HepG2 (cell line): Measurements from ENCODE around the gene POU2F1. TPM values are rescaled to one million over a fixed set of nuclear protein-coding genes. Genes with fewer than 3 reads are reported as not detected.

ENCODE experiments used
- ATAC-seq: fragments of 200-7000 bp; cut with Tn5 transposase; 3 replicates; pipeline ENCODE4 v1.9.1; 2020; ENCODE audit warnings: mild to moderate bottlenecking, moderate library complexity
- BruUV-seq: library from RNA; stranded (reverse); fragments of 400-500 nt; replicated peaks from 2 replicates; lab custom pipeline; 2021; lab: Mats Ljungman, UMichigan
- CTCF ChIA-PET: fragments of 300-600 bp; formaldehyde crosslinking; extraction: SDS; loops from one replicate; lab custom pipeline; 2021; ENCODE audit warnings: low total read pairs, inconsistent platforms, low intra/inter-chr PET ratio; lab: Yijun Ruan, JAX
- POLR2A ChIA-PET: fragments of 350-600 bp; sonication (Branson Sonifier 250); formaldehyde crosslinking; loops from one replicate; lab custom pipeline; 2020; ENCODE audit warnings: antibody characterized with exemption, inconsistent platforms; lab: Yijun Ruan, JAX
- DNase-seq: peaks from one replicate; pipeline ENCODE4 v3.0.0-alpha.2; 2015; ENCODE audit warnings: low spot score
- FAIRE-seq: peaks from 3 replicates; lab custom pipeline; 2011; peaks lifted over from hg19 to GRCh38; lab: Jason Lieb, UNC
- H2AFZ ChIP-seq: one replicate; pipeline ENCODE4 v1.6.1; 2011; ENCODE audit warnings: low read length, inconsistent platforms
- H3K27ac ChIP-seq: fragments of 300-600 bp; 3 replicates; pipeline ENCODE4 v1.8.0; 2011; ENCODE audit warnings: mixed run types, mild to moderate bottlenecking, mixed read lengths, low read length, inconsistent platforms; ENCODE audit not compliant: insufficient read depth; ENCODE audit errors: extremely low read length
- H3K27me3 ChIP-seq, 2 experiments: fragments of 200-600 bp in 1 of 2; 2 replicates in 1 of 2; 3 replicates in 1 of 2; pipeline versions ENCODE4 v1.6.0 to v1.8.0; 2011; ENCODE audit warnings: low read length in 2 of 2, mild to moderate bottlenecking in 2 of 2, moderate library complexity in 2 of 2, inconsistent platforms in 1 of 2; ENCODE audit not compliant: insufficient read depth in 2 of 2, control insufficient read depth in 1 of 2
- H3K36me3 ChIP-seq, 2 experiments: fragments of 200-600 bp in 1 of 2; replicated peaks in 1 of 2; 2 replicates in 1 of 2; 3 replicates in 1 of 2; pipeline versions ENCODE4 v1.5.1 to v1.8.0; 2011; ENCODE audit warnings: low read length in 2 of 2, inconsistent platforms in 1 of 2; ENCODE audit not compliant: insufficient read depth in 2 of 2, control insufficient read depth in 1 of 2
- H3K4me1 ChIP-seq: 2 replicates; pipeline ENCODE4 v1.5.1; 2012; ENCODE audit warnings: low read length, inconsistent platforms; ENCODE audit not compliant: insufficient read depth
- H3K4me2 ChIP-seq: 2 replicates; pipeline ENCODE4 v1.6.0; 2011; ENCODE audit warnings: low read depth, low read length, inconsistent platforms
- H3K4me3 ChIP-seq, 3 experiments: fragments of 200-600 bp in 1 of 3; sonication (generic), shearing (Covaris generic) in 1 of 3; replicated peaks in 1 of 3; 2 replicates each; pipeline ENCODE4 v1.5.1; 2011 to 2016; ENCODE audit warnings: low read length in 3 of 3, inconsistent platforms in 2 of 3, low read depth in 2 of 3, mild to moderate bottlenecking in 2 of 3, control low read depth in 1 of 3, mixed read lengths in 1 of 3; ENCODE audit not compliant: insufficient read depth in 1 of 3
- H3K79me2 ChIP-seq: one replicate; pipeline ENCODE4 v1.6.1; 2011; ENCODE audit warnings: low read length, inconsistent platforms; ENCODE audit not compliant: insufficient read depth
- H3K9ac ChIP-seq: 2 replicates; pipeline ENCODE4 v1.6.0; 2011; ENCODE audit warnings: mild to moderate bottlenecking, low read depth, low read length, inconsistent platforms; ENCODE audit not compliant: insufficient read depth
- H3K9me3 ChIP-seq: 2 replicates; pipeline ENCODE4 v1.5.1; 2012; ENCODE audit warnings: mild to moderate bottlenecking, low read length
- H4K20me1 ChIP-seq: 2 replicates; pipeline ENCODE4 v1.6.0; 2011; ENCODE audit warnings: inconsistent platforms, mild to moderate bottlenecking, low read length, moderate library complexity; ENCODE audit not compliant: insufficient read depth
- BCL6 ChIP-seq: IDR thresholded peaks from 2 replicates; pipeline ENCODE4 v1.6.1; 2016; ENCODE audit warnings: missing genetic modification reagents, missing compliant biosample characterization
- CEBPB ChIP-seq: IDR thresholded peaks from 2 replicates; pipeline ENCODE4 v1.6.1; 2011; ENCODE audit warnings: low read depth, low read length, improper control_type of control experiment, borderline replicate concordance
- ETV6 ChIP-seq: sonication (generic); formaldehyde crosslinking; conservative IDR thresholded peaks from 2 replicates; pipeline ENCODE4 v1.4.0; 2020; ENCODE audit warnings: missing genetic modification reagents
- FOXK1 ChIP-seq: sonication (generic); formaldehyde crosslinking; IDR thresholded peaks from 2 replicates; pipeline ENCODE4 v1.4.0; 2020; ENCODE audit warnings: low read depth, missing genetic modification reagents, borderline replicate concordance
- HNF4A ChIP-seq: sonication (generic); formaldehyde crosslinking; IDR thresholded peaks from 2 replicates; pipeline ENCODE4 v1.4.0; 2020; ENCODE audit warnings: missing genetic modification reagents
- KDM3A ChIP-seq: IDR thresholded peaks from 2 replicates; pipeline ENCODE4 v1.6.1; 2018; ENCODE audit warnings: low read depth, missing compliant biosample characterization
- KLF6 ChIP-seq: IDR thresholded peaks from 2 replicates; pipeline ENCODE4 v1.8.0; 2016; ENCODE audit warnings: missing biosample characterization, missing genetic modification reagents
- LBX2 ChIP-seq: sonication (generic); formaldehyde crosslinking; IDR thresholded peaks from 2 replicates; pipeline ENCODE4 v1.5.0; 2020; ENCODE audit warnings: missing genetic modification reagents, mild to moderate bottlenecking, borderline replicate concordance
- NFIC ChIP-seq: IDR thresholded peaks from 2 replicates; pipeline ENCODE4 v1.6.1; 2012; ENCODE audit warnings: mild to moderate bottlenecking, low read length, inconsistent platforms
- PCBP1 ChIP-seq: fragments of 200-400 bp; formaldehyde crosslinking; IDR thresholded peaks from 2 replicates; pipeline ENCODE4 v1.6.1; 2017; ENCODE audit warnings: mild to moderate bottlenecking, low read depth, low read length, borderline replicate concordance
- PHF20 ChIP-seq: sonication (generic); formaldehyde crosslinking; IDR thresholded peaks from 2 replicates; pipeline ENCODE4 v1.5.0; 2020; ENCODE audit warnings: mild to moderate bottlenecking, missing genetic modification reagents
- RFX5 ChIP-seq: IDR thresholded peaks from 2 replicates; pipeline ENCODE4 v1.6.1; 2011; ENCODE audit warnings: low read depth, low read length, improper control_type of control experiment
- TGIF2 ChIP-seq: IDR thresholded peaks from 2 replicates; pipeline ENCODE4 v1.6.1; 2016; ENCODE audit warnings: control low read depth, missing compliant biosample characterization
- THRA ChIP-seq: sonication (generic); formaldehyde crosslinking; IDR thresholded peaks from 2 replicates; pipeline ENCODE4 v1.4.0; 2020; ENCODE audit warnings: missing genetic modification reagents, borderline replicate concordance
- ZNF260 ChIP-seq: sonication (generic); formaldehyde crosslinking; IDR thresholded peaks from 2 replicates; pipeline ENCODE4 v1.4.0; 2020; ENCODE audit warnings: missing genetic modification reagents, low read depth, mild to moderate bottlenecking, borderline replicate concordance
- ZNF282 ChIP-seq: fragments of 450-650 bp; IDR thresholded peaks from 2 replicates; pipeline ENCODE4 v1.6.1; 2018; ENCODE audit not compliant: partially characterized antibody
- ZNF562 ChIP-seq: sonication (generic); formaldehyde crosslinking; IDR thresholded peaks from 2 replicates; pipeline ENCODE4 v1.8.0; 2022; ENCODE audit warnings: missing genetic modification reagents, borderline replicate concordance
- ZNF720 ChIP-seq: sonication (generic); formaldehyde crosslinking; IDR thresholded peaks from 2 replicates; pipeline ENCODE4 v1.4.0; 2020; ENCODE audit warnings: missing genetic modification reagents
- WGBS: methylation state at CpG from one replicate; pipeline ENCODE4 v1.1.6; 2017; ENCODE audit warnings: low lambda C conversion rate; 5-methylcytosine and 5-hydroxymethylcytosine counted together
- in situ Hi-C: cut with HindIII; loops from 2 replicates; pipeline ENCODE4 v1.10.0; 2017; ENCODE audit warnings: low pct_unique_long_range_greater_than_20kb; ENCODE audit not compliant: extremely low pct_ligation_motif_present
- intact Hi-C: fragments of 100-400 bp; cut with micrococcal nuclease; formaldehyde crosslinking; loops from one replicate; pipeline ENCODE4 v1.10.0; 2022; ENCODE audit not compliant: unreplicated experiment
- polyA plus RNA-seq, 8 experiments: library from polyadenylated mRNA; depleted of rRNA in 3 of 8; stranded (reverse) in 7 of 8; unstranded in 1 of 8; fragments of >200 nt; fragmentation: Illumina TruSeq in 4 of 8; extraction: Trizol in 4 of 8; gene quantifications; 2 replicates each; pipeline versions ENCODE4 v1.2.1 to v1.2.3, GENCODE V29; 2011 to 2016; ENCODE audit warnings: low read depth in 4 of 8, missing spikeins in 1 of 8, mixed read lengths in 1 of 8; ENCODE audit not compliant: insufficient read depth in 1 of 8
- total RNA-seq, 5 experiments: library from RNA; depleted of rRNA; stranded (reverse); fragments of >200 nt; fragmentation: Illumina TruSeq; extraction: Trizol; gene quantifications; 2 replicates each; pipeline ENCODE4 v1.2.3, GENCODE V29; 2016; ENCODE audit warnings: low read depth in 1 of 5
- TF ChIP-seq, protein P1 (sequence below): sonication (generic); formaldehyde crosslinking; IDR thresholded peaks from 2 replicates; pipeline ENCODE4 v1.8.0; 2023; ENCODE audit warnings: mild to moderate bottlenecking, missing genetic modification reagents

POU2F1 gene
- total and polyA plus RNA-seq, 2 of the 13 experiments (the other 11 are each of a cell fraction or from before 2014, with no cell fraction given): 10.2 to 13.0 TPM

DNA sequence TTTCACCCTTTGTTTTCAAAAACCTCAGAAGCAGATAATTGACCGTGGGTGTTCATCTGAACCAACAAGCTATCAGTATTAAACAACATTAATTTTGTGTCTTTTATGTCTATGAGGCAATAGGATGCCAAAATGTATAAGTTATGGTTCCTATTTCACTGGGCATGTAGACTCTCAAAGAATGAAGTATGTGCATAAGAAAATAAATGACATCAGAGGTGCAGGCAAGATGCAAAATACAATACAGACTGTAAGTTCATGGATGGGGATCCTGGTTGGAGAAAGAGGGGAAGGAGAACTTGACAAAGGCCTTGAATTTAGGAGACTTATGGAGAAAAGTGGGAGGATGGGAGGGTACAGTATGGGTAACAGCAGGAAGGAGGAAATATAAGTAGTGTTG, 23.4 kb upstream of the POU2F1 start:
- BruUV-seq: no TSS peak
- TF ChIP-seq ZNF282 (no peak), TGIF2 (CRISPR knock-in tag) (no peak), KDM3A (CRISPR knock-in tag) (no peak), THRA (no peak), CEBPB (no peak), NFIC (no peak)
- TF ChIP-seq, protein P1, sequence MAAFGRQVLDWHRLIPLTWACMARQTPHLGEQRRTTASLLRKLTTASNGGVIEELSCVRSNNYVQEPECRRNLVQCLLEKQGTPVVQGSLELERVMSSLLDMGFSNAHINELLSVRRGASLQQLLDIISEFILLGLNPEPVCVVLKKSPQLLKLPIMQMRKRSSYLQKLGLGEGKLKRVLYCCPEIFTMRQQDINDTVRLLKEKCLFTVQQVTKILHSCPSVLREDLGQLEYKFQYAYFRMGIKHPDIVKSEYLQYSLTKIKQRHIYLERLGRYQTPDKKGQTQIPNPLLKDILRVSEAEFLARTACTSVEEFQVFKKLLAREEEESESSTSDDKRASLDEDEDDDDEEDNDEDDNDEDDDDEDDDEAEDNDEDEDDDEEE (CRISPR knock-in tag): no peak
- H2AFZ ChIP-seq: no peak overlapping the region
- no peaks in the 10 kb centered on the region for H3K79me2 ChIP-seq
- no peak overlapping the region for H3K27ac ChIP-seq
- in situ Hi-C loops (no loop called here), intact Hi-C loops (no loop called here)
- no peak overlapping the region for H3K4me2 ChIP-seq
- ATAC-seq: no peak
- CTCF ChIA-PET: no interaction called here
- peaks cover 1 to 9% of the 10 kb centered on the region in 2 experiments; a peak in 4 of 5 replicates for H3K27me3 ChIP-seq
- no peak for FAIRE-seq
- 0% methylated on average over 1 of the region's 1 CpG for WGBS
- H3K36me3 ChIP-seq: no peaks in the 10 kb centered on the region
- DNase-seq: no peak
- H3K9me3 ChIP-seq: no peaks in the 10 kb centered on the region
- H3K4me1 ChIP-seq: no peaks in the 10 kb centered on the region
- no peaks in the 10 kb centered on the region for H4K20me1 ChIP-seq
- no peak overlapping the region for H3K9ac ChIP-seq
- POLR2A ChIA-PET: no interaction called here
- H3K4me3 ChIP-seq: no peak overlapping the region

DNA sequence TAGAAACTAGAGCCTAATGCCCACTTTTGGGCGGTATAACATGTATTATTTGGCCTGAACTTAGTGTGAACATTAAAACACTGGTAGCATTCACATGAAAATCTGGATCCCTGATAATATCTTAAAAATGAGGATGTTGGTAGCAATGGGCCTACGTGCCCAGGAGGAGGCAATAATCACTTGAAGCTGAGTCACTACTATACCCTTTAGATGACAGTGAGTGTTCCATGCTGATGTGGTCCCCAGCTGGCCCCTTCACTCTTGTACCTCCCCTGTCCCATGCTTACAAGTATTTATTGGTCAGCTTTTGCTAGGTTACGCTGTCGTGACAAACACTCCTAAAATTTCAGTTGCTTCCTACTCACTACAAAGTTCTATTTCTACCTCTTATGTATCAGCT, 23.0 kb upstream of the POU2F1 start:
- FAIRE-seq (no peak), DNase-seq (no peak), ATAC-seq (no peak)
- intact Hi-C loops (no loop called here), in situ Hi-C loops (no loop called here)
- TF ChIP-seq FOXK1 (CRISPR knock-in tag) (no peak), KLF6 (no peak), HNF4A (CRISPR knock-in tag) (no peak), ZNF720 (CRISPR knock-in tag) (no peak), PCBP1 (no peak), ZNF260 (no peak), BCL6 (no peak), ETV6 (CRISPR knock-in tag) (no peak), PHF20 (CRISPR knock-in tag) (no peak), RFX5 (no peak), ZNF562 (no peak), LBX2 (CRISPR knock-in tag) (no peak)
- POLR2A ChIA-PET: no interaction called here
- Histone ChIP-seq H4K20me1 (no peaks in the 10 kb centered on the region), H3K4me3 (no peak overlapping the region), H3K9ac (no peak overlapping the region), H3K27me3 (peaks cover 1 to 8% of the 10 kb centered on the region in 2 experiments; a peak in 4 of 5 replicates), H3K27ac (no peak overlapping the region), H2AFZ (no peak overlapping the region), H3K79me2 (no peaks in the 10 kb centered on the region), H3K9me3 (no peaks in the 10 kb centered on the region), H3K4me1 (no peaks in the 10 kb centered on the region), H3K4me2 (no peak overlapping the region), H3K36me3 (no peaks in the 10 kb centered on the region)
- CTCF ChIA-PET: no interaction called here
- BruUV-seq: no TSS peak
- 25% methylated on average over 4 of the region's 4 CpGs for WGBS
